ENCODE data around the gene NUP62.
A peak's percentile ranks its signal among the peaks of the same experiment; 100 is the strongest.
"Not testable (repeated sequence)": the region's sequence is repeated elsewhere in the genome, so short reads cannot be mapped to it uniquely, and the experiment has no call there.

NUP62 gene

DNA sequence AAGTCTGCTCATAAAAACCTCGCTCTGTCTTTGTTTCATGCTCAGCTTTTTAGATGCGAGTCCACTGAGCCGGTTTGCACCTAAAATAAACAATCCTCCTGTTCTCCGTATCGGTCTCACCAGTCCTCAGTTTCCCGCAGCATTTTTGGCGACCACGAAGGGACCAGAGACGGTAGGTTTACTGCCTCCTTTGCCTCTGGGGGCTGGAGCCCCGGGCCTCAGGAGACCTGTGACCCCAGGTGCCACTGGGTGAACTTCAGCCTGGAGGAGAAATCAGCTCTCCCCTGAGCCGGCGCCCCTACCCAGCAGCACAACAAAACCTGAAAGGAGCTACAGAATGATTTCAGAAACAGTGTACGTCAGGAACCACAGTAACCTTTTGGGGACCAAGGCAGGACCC lies 23.6 kb upstream of the NUP62 start:
- intact Hi-C loops (cut with DNase I): no loop called here
- peak in 1 of 42 donors; percentile 26 for DNase-seq

DNA sequence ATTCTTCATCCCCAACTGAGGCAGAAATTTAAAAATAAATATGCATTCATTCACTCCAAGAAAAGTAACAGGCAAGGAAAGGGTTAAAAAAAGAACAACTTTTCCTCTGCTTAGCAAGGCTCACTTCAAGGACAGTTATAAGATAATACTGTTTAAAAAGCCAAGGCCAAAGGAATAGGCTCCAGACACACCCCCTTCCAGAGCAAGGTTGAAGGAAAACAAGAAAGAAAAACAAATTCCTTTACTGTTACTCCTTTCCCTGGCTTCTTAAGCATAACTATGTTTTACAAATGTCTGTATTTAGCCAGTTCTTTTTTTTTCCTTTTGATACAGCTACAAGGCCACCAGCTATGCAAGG lies 23.2 kb upstream of the NUP62 start:
- no peak for DNase-seq
- intact Hi-C loops (cut with DNase I): no loop called here

DNA sequence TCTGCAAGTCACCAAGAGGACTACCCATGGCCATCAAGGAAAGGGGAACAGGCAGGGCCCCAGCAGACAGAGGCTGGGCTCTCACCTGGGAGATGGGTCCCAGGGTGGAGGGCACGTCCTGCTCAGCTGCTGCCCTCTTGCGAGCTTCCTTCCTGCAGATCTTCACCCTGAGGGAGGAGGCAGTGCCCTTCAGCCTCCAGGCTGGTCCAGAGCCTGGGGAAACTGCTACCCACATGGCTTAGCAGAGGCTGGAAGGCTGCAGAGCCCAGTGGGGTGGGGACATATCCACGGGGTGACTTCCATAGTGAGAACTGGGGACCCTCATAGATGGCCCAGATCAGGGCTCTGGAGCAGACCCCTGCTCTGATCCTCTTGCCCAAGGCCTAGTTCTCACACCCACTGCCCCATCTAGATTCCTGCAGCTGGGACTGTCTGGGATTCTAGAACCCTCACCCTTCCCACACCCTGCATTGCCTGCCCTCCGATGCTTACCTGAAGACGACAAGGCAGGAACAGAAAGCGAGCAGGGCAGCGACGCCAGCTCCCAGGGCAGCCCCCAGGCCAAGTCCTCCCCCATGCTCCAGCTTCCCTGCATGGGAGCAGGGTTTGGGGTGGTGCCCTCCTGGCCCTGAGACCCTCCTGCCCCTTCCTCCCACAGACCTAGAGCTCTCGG lies 22.6 kb upstream of the NUP62 start:
- DNase-seq: peak in 1 of 42 donors; percentile 18
- intact Hi-C loops (cut with DNase I): no loop called here

DNA sequence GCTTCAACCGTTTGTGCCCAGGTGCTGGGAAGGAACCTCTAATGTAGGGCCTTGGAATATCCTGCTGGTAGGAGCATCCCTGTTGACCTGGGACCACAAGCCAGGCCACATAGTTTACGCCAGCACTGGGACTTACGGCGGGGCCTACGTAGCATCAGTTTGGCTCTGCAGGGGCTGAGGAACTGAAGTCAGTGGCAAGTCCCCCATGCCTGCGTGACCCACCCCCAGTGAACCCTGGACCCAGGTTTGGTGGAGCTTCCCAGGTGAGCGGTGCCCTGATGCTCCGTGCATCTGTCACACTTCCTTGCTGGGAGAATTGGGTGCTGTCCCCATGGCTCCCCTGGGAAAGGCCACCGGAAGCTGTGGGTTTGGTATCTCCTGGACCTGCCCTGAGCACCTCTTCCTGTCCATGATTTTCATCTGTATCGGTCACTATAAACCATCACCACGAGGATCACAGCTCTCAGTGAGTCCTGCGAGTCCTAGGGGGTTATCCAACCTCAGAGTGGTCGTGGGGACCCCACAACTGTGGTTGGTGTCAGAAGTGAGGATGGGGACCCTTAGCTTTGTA lies 21.7 kb upstream of the NUP62 start:
- intact Hi-C loops (cut with DNase I): no loop called here
- DNase-seq: peak in 1 of 42 donors; percentile 16

DNA sequence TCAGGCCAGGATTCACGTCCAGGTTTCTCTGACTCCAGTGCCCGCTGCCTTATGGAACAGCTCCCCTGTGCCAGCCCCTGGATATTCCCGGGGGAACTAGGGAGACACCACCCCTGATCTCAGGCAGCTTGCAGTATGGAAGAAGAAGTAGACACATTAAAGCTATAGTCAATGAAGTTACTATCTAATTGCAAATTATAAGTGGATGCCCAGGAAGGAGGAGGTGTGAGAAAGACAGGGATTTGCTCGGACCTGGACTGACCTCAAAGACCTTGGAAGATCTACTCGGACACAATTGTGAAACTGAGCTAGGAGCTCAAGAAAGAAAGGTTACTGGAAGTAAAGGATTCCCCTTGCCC lies 21.3 kb upstream of the NUP62 start:
- intact Hi-C loops (cut with DNase I): no loop called here
- DNase-seq: no peak

DNA sequence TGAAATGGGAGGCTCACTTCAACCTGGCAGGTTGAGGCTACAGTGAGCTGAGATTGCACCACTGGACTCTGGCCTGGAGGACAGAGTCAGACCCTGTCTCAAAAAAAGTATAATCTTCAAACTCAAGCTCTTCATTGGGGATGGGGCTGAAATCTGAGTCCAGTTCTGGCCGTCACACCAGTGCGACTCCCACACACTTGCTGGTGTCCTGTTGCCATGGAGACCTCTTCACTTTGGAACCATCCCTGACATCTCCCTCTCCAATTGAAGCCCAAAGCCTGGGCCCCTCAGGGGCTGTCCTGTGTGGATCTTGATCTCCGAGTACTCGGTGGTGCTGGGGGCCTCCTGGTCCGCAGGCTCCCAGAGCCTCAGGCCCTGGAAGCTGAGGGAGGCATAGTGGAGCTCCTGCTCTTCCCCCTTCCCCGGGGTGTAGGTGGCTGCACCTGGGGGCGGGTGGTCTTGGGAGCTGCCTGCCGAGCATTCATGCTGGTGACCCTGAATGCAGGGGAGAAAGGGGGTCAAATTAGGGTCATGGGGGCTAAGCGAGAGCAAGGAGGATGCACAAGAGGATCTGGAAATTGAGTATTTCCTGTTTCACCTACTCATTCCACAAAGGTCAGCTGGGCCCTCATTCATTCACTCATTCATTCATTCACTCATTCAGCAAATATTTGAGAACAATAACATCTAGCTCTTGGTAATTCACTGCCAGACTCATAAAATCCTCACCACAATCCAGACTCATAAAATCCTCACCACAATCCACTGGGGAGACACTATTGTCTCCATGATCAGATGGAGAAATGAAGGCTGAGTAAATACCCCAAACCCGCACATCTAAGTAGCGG lies 20.7 kb upstream of the NUP62 start:
- intact Hi-C loops (cut with DNase I): no loop called here
- DNase-seq: no peak

DNA sequence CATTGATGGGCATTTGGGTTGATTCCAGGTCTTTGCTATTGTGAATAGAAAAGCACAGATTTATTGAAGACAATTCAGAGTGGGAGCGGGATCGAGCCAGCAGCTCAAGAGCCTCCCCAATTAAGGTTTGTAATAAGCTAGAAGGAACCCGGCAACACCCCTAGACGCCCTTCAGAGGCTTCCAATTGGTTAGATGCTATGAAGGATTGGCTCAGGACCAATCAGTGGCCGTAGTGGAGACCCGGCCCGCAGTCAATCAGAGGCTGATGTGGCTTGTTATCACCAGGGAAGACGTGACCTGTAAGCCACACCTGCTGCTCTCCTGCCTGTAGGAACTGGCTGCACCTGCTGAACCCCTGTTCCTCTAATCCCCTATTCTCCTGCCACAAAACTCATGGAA lies 17.1 kb upstream of the NUP62 start:
- DNase-seq: peak in 1 of 42 donors; percentile 12
- intact Hi-C loops (cut with DNase I): no loop called here

DNA sequence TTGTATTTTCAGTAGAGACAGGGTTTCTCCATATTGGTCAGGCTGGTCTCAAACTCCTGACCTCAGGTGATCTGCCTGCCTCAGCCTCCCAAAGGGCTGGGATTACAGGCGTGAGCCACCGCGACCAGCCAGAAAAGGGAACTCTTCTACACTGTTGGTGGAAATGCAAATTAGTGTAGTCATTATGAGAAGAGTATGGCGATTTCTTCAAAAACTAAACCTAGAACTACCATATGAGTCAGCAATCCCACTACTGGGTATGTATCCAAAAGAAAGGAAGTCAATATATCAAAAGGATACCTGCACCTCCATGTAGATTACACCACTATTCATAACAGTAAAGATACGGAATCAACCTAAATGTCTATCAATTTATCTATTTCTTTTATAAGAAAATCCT lies 15.3 kb upstream of the NUP62 start:
- peak in 1 of 42 donors; percentile 25 for DNase-seq
- intact Hi-C loops (cut with DNase I): not testable (repeated sequence)

DNA sequence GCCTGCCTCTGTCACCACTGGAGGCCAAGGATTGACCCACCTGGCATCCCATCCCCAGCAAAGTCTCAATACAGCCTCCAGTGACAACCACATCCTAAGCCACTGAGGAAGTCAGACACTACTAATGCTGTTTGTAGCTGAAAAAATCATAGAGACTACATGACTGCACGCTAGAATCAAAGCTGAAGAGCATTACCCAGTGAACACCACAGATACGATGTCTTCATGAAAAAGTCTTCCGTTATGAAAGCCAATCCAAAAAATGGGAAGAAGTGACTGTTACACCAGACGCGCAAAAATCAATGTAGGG lies 11.1 kb upstream of the NUP62 start:
- DNase-seq: no peak
- intact Hi-C loops (cut with DNase I): no loop called here

DNA sequence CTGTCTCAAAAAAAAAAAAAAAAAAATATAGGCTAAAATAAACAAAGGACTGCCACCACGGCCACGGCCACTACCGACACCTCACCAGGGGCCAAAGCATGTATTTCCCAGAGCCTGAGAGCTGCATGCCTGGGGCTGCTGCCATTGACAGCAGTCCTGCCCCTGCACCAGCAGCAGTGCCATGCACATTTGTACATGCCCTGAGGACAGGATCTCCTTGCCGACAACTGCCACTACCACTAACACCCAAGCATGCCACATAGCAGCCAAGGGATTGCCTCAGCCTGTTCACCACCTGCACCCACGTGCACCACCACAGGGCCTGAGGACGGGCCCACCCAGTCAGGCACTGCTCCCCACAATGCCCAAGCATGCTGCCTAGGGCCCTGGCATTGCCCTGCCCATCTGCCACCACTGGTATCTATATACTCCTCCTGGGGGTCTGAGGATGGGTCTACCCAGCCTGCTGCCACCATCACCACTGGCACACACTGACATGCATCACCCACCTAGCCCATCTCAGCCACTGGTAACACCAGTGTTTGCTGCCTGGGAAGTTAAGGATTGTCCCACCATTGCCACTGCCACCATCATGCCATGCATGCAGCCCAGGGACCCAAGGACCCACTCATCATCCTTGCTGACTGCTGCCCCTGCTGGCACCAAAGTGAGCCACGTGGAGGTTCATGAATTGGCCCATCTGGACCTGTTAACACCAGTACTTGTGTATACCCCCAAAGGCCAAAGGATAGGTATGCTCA lies 10.6 kb upstream of the NUP62 start:
- intact Hi-C loops (cut with DNase I): no loop called here
- no peak for DNase-seq

DNA sequence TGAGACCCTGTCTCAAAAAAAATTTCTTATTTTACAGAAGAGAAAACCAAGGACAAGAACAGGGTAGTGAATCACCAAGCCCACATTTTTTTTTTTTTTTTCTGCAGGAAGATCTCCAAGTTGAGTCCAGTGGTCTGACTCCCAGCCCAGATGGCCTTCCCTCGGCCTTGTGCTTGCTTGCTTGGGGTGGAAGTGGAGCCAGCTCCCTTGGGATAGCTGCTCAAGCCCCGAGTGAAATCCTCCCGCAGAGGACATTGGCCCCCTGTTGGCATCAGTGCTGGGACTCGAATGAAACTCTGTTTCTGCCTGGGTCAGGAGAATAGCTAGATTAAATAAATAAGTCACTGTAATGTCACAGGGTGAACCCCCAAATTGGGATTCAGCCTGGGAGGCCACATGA lies 9.4 kb upstream of the NUP62 start:
- intact Hi-C loops (cut with DNase I): no loop called here
- no peak for DNase-seq

DNA sequence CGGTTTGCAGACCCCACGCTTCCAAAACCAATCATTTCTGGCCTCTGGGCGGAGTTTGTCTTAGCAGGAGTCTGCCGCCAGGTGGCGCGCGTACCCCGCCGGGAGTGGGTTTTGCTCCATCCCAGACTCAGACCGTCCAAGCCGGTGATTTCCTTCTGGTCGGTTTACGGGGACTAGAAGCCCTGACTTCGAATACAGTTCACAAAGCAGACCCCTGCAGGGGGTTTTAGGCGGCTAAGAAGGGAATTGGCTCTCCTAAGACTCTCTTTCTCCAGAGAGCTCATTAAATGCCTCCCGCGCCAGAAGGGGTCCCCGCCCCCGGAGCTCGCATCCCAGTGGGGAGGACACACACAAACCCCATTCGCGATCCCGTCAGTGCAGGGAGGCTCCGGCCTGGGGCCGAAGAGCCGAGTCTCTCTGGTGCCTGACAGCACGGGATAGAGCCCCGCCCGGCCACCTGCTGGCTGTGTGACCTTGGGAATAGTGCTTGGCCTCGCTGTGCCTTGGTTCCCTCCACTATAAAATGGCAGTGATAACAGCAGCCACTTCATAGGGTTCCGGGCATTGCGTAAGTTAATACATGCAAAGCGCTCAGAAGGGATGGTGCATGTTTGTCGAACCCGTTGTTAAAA lies 8.6 kb upstream of the NUP62 start:
- intact Hi-C loops (cut with DNase I): loop anchor here (2.0 kb wide), 1 partner anchor 43 kb away; no protein-coding TSS in a partner anchor
- DNase-seq: peak; percentile 57 to 93 (median 82)

DNA sequence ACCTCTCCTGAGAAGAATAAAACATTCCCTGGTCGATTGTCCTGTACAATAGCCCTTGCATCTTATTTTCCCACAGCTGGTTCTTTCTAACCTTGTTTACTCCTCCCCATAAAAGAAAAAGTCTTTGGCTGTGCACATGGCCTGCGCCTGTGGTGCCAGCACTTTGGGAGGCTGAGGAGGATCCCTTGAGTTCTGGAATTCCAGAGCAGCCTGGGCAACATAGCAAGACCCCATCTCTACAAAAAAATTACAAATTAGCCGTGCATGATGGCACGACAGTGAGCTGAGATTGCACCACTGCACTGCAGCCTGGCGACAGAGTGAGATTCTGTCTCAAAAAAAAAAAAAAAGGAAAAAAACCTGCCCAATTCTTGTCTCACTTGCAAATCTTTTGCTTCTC lies 7.2 kb upstream of the NUP62 start:
- intact Hi-C loops (cut with DNase I): loop anchor here (2.0 kb wide), 1 partner anchor 44 kb away; no protein-coding TSS in a partner anchor
- no peak for DNase-seq

DNA sequence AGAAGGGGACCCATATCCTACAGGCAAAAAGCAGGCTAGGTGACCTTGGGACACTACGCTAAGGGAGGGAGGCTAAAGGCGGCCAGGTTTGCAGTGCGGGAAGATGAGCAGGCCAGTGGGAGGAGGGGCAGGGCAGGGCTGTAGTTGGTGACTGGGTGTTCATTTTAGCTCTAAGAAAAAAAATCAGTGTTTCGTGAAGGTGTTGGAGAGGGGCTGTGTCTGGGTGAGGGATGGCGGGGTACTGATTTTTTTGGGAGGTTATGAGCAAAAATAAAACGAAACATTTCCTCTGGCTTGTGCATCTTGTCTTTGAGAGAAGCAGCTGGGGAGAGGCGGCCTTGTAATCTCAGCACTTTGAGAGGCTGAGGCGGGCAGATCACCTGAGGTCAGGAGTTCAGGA lies 4.3 kb upstream of the NUP62 start:
- DNase-seq: no peak
- intact Hi-C loops (cut with DNase I): no loop called here

DNA sequence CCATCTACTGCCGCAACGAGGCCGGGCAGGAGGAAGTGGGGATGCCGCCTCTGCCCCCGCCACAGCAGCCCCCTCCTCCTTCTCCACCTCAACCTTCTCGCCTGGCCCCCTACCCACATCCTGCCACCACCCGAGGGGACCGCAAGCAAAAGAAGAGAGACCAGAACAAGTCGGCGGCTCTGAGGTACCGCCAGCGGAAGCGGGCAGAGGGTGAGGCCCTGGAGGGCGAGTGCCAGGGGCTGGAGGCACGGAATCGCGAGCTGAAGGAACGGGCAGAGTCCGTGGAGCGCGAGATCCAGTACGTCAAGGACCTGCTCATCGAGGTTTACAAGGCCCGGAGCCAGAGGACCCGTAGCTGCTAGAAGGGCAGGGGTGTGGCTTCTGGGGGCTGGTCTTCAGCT lies 3.4 kb upstream of the NUP62 start:
- no peak for DNase-seq
- intact Hi-C loops (cut with DNase I): no loop called here

DNA sequence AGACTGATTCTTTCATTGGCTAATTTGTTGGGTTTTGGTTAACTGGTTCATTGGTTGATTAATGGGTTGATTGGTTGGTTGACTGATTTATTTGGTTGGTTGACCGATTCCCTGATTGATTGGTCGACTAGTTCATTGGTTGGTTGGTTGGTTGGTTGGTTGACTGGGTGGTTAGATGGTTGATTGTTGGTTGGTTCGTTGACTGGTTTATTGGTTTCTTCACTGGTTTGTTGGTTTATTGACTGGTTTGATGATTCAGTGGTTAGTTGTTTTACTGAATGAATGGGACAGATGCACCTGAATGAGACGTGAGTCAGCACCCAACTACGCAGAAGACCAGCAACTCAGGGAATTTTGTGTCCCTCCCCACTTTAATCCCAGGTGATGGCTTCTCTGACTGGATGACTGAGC lies 2.7 kb upstream of the NUP62 start:
- no peak for DNase-seq
- intact Hi-C loops (cut with DNase I): no loop called here

DNA sequence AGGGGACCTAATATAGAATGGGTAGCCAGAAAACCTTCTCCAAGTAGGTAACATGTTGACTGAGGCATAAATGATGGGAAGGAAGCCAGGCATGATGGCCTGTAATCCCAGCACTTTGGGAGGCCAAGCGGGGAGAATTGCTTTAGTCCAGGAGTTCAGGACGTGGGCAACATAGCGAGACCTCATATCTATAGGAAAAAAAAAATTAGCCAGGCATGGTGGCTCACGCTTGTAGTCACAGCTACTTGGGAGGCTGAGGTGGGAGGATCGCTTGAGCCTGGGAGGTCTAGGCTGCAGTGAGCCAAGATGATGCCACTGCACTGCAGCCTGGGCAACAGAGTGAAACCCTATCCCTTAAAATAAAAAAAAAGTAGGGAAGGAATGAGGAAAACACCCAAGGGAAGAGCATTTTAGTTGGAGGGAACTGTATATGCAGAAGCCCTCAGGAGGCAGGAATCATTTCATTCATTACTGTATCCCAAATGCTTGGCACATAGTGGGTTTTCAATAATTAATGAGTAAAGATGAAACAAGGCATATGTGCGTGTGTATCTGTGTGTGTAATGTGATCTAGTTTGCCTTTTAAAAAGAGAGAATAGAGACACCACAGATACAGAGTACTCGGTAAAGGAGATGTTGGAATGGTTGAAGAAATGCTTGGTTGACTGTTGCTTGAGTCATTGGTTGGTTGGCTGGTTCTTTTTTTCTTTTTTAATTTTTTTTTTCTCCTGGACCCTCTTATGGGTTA lies 2.2 kb upstream of the NUP62 start:
- DNase-seq: no peak

DNA sequence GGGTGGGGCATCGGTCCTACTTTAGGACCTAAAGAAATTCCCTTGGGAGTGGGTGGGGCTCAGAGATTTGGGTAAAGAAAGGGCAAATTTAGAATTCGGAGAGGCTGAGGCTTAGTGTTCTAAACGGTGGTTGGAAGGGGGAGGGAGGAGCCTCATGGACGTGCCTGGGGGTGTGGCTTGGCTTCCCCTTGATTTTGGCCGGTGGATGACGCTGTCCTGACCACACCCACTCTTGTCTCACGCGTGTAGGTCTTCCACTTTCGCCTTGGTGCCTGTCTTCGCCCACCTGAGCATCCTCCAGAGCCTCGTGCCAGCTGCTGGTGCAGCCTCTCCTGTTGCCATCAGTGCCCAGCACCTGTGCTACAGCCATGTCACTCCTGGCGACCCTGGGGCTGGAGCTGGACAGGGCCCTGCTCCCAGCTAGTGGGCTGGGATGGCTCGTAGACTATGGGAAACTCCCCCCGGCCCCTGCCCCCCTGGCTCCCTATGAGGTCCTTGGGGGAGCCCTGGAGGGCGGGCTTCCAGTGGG lies 1.2 kb upstream of the NUP62 start:
- DNase-seq: no peak
- intact Hi-C loops (cut with DNase I): no loop called here

More for the DNA sequence above, 2.2 kb upstream of the NUP62 start:
- intact Hi-C loops (cut with DNase I): no loop called here
